Central memory CD4-positive, alpha-beta T cell (primary cell): Measurements from ENCODE around the gene C2orf92.
A peak's percentile ranks its signal among the peaks of the same experiment; 100 is the strongest.

Source experiments
- DNase-seq: peaks from one replicate; pipeline ENCODE4 v3.0.0; 2022

Gene C2orf92

GRCh38 chr2:97732436-97733340, 63.2 kb downstream of the C2orf92 start:
- no peak for DNase-seq

- DNase-seq = no peak
These were observed 64.0 kb downstream of the C2orf92 start for GRCh38 chr2:97733341-97734035.

- no peak for DNase-seq
These were observed 64.8 kb downstream of the C2orf92 start for GRCh38 chr2:97734061-97735051.

GRCh38 chr2:97735161-97735561, 65.6 kb downstream of the C2orf92 start:
- DNase-seq = no peak

GRCh38 chr2:97736185-97736584, 66.7 kb downstream of the C2orf92 start:
- DNase-seq = no peak

- no peak for DNase-seq
These were observed 67.3 kb downstream of the C2orf92 start for GRCh38 chr2:97736608-97737330.

GRCh38 chr2:97737421-97738178, 68.1 kb downstream of the C2orf92 start:
- no peak for DNase-seq

GRCh38 chr2:97738179-97739019, 68.9 kb downstream of the C2orf92 start:
- DNase-seq = no peak

GRCh38 chr2:97739020-97739892, 69.7 kb downstream of the C2orf92 start:
- no peak for DNase-seq

GRCh38 chr2:97739893-97740245, 70.4 kb downstream of the C2orf92 start:
- no peak for DNase-seq

- DNase-seq = peak; percentile 30
These were observed 71.2 kb downstream of the C2orf92 start for GRCh38 chr2:97740590-97741182.

GRCh38 chr2:97741251-97741650, 71.7 kb downstream of the C2orf92 start:
- DNase-seq = no peak

- no peak for DNase-seq
These were observed 72.2 kb downstream of the C2orf92 start for GRCh38 chr2:97741686-97742085.

GRCh38 chr2:97742381-97742847, 72.9 kb downstream of the C2orf92 start:
- no peak for DNase-seq

- no peak for DNase-seq
These were observed 74.4 kb downstream of the C2orf92 start for GRCh38 chr2:97743913-97744312.

GRCh38 chr2:97745474-97746174, 76.1 kb downstream of the C2orf92 start:
- peak; percentile 24 for DNase-seq

GRCh38 chr2:97747285-97747684, 77.8 kb downstream of the C2orf92 start:
- DNase-seq = no peak

- DNase-seq = no peak
These were observed 78.2 kb downstream of the C2orf92 start for GRCh38 chr2:97747716-97748115.
